HuH-7.5 (cell line): Measurements from ENCODE around the gene DENND5A.
A peak's percentile ranks its signal among the peaks of the same experiment; 100 is the strongest.

Experiments used
- DNase-seq: peaks from one replicate; pipeline ENCODE4 v3.0.0; 2011; ENCODE audit warnings: low spot score

DENND5A gene

GRCh38 chr11:9096427-9096826, 168.7 kb downstream of the DENND5A start:
- no peak for DNase-seq

GRCh38 chr11:9095421-9095820, 169.7 kb downstream of the DENND5A start:
- DNase-seq: no peak

GRCh38 chr11:9094420-9094819, 170.7 kb downstream of the DENND5A start:
- no peak for DNase-seq

GRCh38 chr11:9092853-9093778, 172.0 kb downstream of the DENND5A start:
- DNase-seq: no peak

- DNase-seq: no peak
These were observed 173.1 kb downstream of the DENND5A start for GRCh38 chr11:9092072-9092471.

- peak; percentile 34 for DNase-seq
These were observed 173.9 kb downstream of the DENND5A start, which contains the start of gene SCUBE2 for GRCh38 chr11:9091044-9091922. Gene SCUBE2 (minus strand): TSS chr11:9091599. CDS start chr11:9091528, 71 bp downstream.

- no peak for DNase-seq
These were observed 174.6 kb downstream of the DENND5A start for GRCh38 chr11:9090488-9091043.

GRCh38 chr11:9089636-9090035, 175.5 kb downstream of the DENND5A start:
- DNase-seq: no peak

- DNase-seq: no peak
These were observed 176.1 kb downstream of the DENND5A start for GRCh38 chr11:9089061-9089460.
